H1 (cell line): ENCODE measurements around the gene TRAPPC11. TPM values are rescaled to one million over a fixed set of nuclear protein-coding genes. Genes with fewer than 3 reads are reported as not detected.
"Not testable (repeated sequence)": the region's sequence is repeated elsewhere in the genome, so short reads cannot be mapped to it uniquely, and the experiment has no call there.

Experiments used
- CTCF ChIA-PET: fragments of 300-600 bp; sonication (Branson Sonifier 250); formaldehyde crosslinking; loops from one replicate; lab custom pipeline; 2021; ENCODE audit not compliant: partially characterized antibody; lab: Charles Lee
- POLR2A ChIA-PET: fragments of 300-600 bp; sonication (Branson Sonifier 250); formaldehyde crosslinking; loops from one replicate; lab custom pipeline; 2021; ENCODE audit warnings: inconsistent platforms; ENCODE audit not compliant: partially characterized antibody; lab: Charles Lee
- DNase-seq, 2 experiments: peaks; one replicate each; pipeline versions ENCODE4 v3.0.0 to v3.0.0-alpha.2; 2010 to 2022; ENCODE audit warnings: low spot score in 2 of 2, low read depth in 1 of 2, mixed read lengths in 1 of 2
- FAIRE-seq: peaks from 2 replicates; lab custom pipeline; 2011; peaks lifted over from hg19 to GRCh38; lab: Jason Lieb, UNC
- H2AFZ ChIP-seq: 2 replicates; pipeline ENCODE4 v1.8.1; 2012; ENCODE audit warnings: low read length, inconsistent platforms
- H2AK5ac ChIP-seq: 2 replicates; pipeline ENCODE4 v1.6.1; 2013; ENCODE audit warnings: low read depth, low read length
- H2BK120ac ChIP-seq: replicated peaks from 2 replicates; pipeline ENCODE3; 2013; ENCODE audit warnings: low read depth, low read length, inconsistent platforms
- H2BK12ac ChIP-seq: 2 replicates; pipeline ENCODE4 v1.6.1; 2013; ENCODE audit warnings: low read depth, low read length
- H2BK15ac ChIP-seq: 2 replicates; pipeline ENCODE4 v1.6.1; 2013; ENCODE audit warnings: low read length
- H2BK20ac ChIP-seq: 2 replicates; pipeline ENCODE4 v1.6.1; 2013; ENCODE audit warnings: low read length
- H2BK5ac ChIP-seq: 2 replicates; pipeline ENCODE4 v1.6.1; 2013; ENCODE audit warnings: low read depth, low read length
- H3K14ac ChIP-seq: 2 replicates; pipeline ENCODE4 v1.6.1; 2013; ENCODE audit warnings: inconsistent platforms; ENCODE audit not compliant: insufficient read length
- H3K18ac ChIP-seq: 2 replicates; pipeline ENCODE4 v1.6.1; 2013; ENCODE audit warnings: low read length; ENCODE audit errors: extremely low read depth
- H3K23ac ChIP-seq: 2 replicates; pipeline ENCODE4 v1.6.1; 2013; ENCODE audit warnings: inconsistent platforms; ENCODE audit not compliant: insufficient read length
- H3K23me2 ChIP-seq: 2 replicates; pipeline ENCODE4 v1.6.1; 2013; ENCODE audit warnings: low read depth, low read length
- H3K27ac ChIP-seq: 2 replicates; pipeline ENCODE4 v1.6.1; 2011; ENCODE audit warnings: low read depth, low read length, inconsistent platforms
- H3K27me3 ChIP-seq, 4 experiments: replicated peaks in 1 of 4; 1 replicate in 1 of 4; 2 replicates in 3 of 4; pipeline versions ENCODE4 v1.6.1 to v1.8.1; 2011 to 2013; ENCODE audit warnings: low read length in 3 of 4, mild to moderate bottlenecking in 3 of 4, inconsistent platforms in 2 of 4, mixed read lengths in 2 of 4, moderate library complexity in 1 of 4; ENCODE audit not compliant: control insufficient read depth in 3 of 4, insufficient read depth in 3 of 4; ENCODE audit errors: extremely low read depth in 1 of 4
- H3K36me3 ChIP-seq, 4 experiments: 2 replicates each; pipeline versions ENCODE4 v1.6.1 to v1.8.1; 2011 to 2013; ENCODE audit warnings: mild to moderate bottlenecking in 4 of 4, low read length in 3 of 4, moderate library complexity in 2 of 4, control low read depth in 1 of 4, inconsistent platforms in 1 of 4; ENCODE audit not compliant: insufficient read depth in 4 of 4, control insufficient read depth in 2 of 4
- H3K4ac ChIP-seq: replicated peaks from 2 replicates; pipeline ENCODE3; 2013; ENCODE audit warnings: low read length, low read depth, mixed read lengths, inconsistent platforms; ENCODE audit not compliant: insufficient read length
- H3K4me1 ChIP-seq, 4 experiments: replicated peaks in 1 of 4; 1 replicate in 1 of 4; 2 replicates in 3 of 4; pipeline versions ENCODE4 v1.6.1 to v1.8.1; 2011 to 2013; ENCODE audit warnings: low read length in 3 of 4, inconsistent platforms in 2 of 4, mixed read lengths in 1 of 4; ENCODE audit not compliant: insufficient read depth in 4 of 4, control insufficient read depth in 3 of 4
- H3K4me2 ChIP-seq, 2 experiments: 2 replicates each; pipeline versions ENCODE4 v1.6.1 to v1.8.1; 2011 to 2013; ENCODE audit warnings: low read depth in 2 of 2, low read length in 2 of 2, control low read depth in 1 of 2, inconsistent platforms in 1 of 2, mild to moderate bottlenecking in 1 of 2; ENCODE audit not compliant: insufficient read depth in 1 of 2
- H3K4me3 ChIP-seq, 4 experiments: fragments of 200-600, 300-600 bp in 1 of 4; sonication (generic), shearing (Covaris generic), sonication (Bioruptor Twin) in 1 of 4; 2 replicates each; pipeline versions ENCODE4 v1.5.1 to v1.8.1; 2011 to 2016; ENCODE audit warnings: low read length in 4 of 4, low read depth in 3 of 4, control low read depth in 2 of 4, inconsistent platforms in 2 of 4, mild to moderate bottlenecking in 2 of 4, mixed read lengths in 1 of 4, moderate library complexity in 1 of 4; ENCODE audit not compliant: insufficient read depth in 2 of 4; ENCODE audit errors: extremely low read depth in 1 of 4
- H3K56ac ChIP-seq: replicated peaks from 2 replicates; pipeline ENCODE3; 2013; ENCODE audit warnings: low read depth, mild to moderate bottlenecking, mixed read lengths, low read length, inconsistent platforms; ENCODE audit not compliant: insufficient read length
- H3K79me1 ChIP-seq: 2 replicates; pipeline ENCODE4 v1.6.1; 2013; ENCODE audit warnings: low read depth, low read length, control low read depth
- H3K79me2 ChIP-seq, 2 experiments: 2 replicates each; pipeline versions ENCODE4 v1.6.1 to v1.8.1; 2012 to 2013; ENCODE audit warnings: low read length in 2 of 2, mild to moderate bottlenecking in 2 of 2, inconsistent platforms in 1 of 2; ENCODE audit not compliant: insufficient read depth in 2 of 2, control insufficient read depth in 1 of 2
- H3K9ac ChIP-seq, 4 experiments: replicated peaks in 1 of 4; 1 replicate in 1 of 4; 2 replicates in 3 of 4; pipeline versions ENCODE4 v1.6.1 to v1.8.1; 2011 to 2013; ENCODE audit warnings: low read depth in 3 of 4, low read length in 3 of 4, control low read depth in 2 of 4, mild to moderate bottlenecking in 2 of 4, moderate library complexity in 2 of 4, inconsistent platforms in 1 of 4; ENCODE audit errors: extremely low read depth in 1 of 4
- H3K9me3 ChIP-seq, 2 experiments: 2 replicates each; pipeline versions ENCODE4 v1.6.1 to v1.8.1; 2012 to 2013; ENCODE audit warnings: mild to moderate bottlenecking in 2 of 2, moderate library complexity in 2 of 2, control low read depth in 1 of 2, inconsistent platforms in 1 of 2, low read depth in 1 of 2, low read length in 1 of 2, mixed read lengths in 1 of 2; ENCODE audit not compliant: insufficient read depth in 2 of 2
- H4K20me1 ChIP-seq, 2 experiments: replicated peaks in 1 of 2; 2 replicates each; pipeline versions ENCODE3 to v1.8.1; 2011 to 2013; ENCODE audit warnings: inconsistent platforms in 2 of 2, low read length in 2 of 2, mild to moderate bottlenecking in 1 of 2; ENCODE audit not compliant: insufficient read depth in 2 of 2, control insufficient read depth in 1 of 2
- H4K5ac ChIP-seq: 2 replicates; pipeline ENCODE4 v1.6.1; 2013; ENCODE audit warnings: low read length, low read depth, mixed read lengths, inconsistent platforms; ENCODE audit not compliant: insufficient read length
- H4K8ac ChIP-seq: 2 replicates; pipeline ENCODE4 v1.8.0; 2013; ENCODE audit warnings: mild to moderate bottlenecking, moderate library complexity, low read length, inconsistent platforms; ENCODE audit not compliant: insufficient read depth; ENCODE audit errors: extremely low read depth
- H4K91ac ChIP-seq: replicated peaks from 2 replicates; pipeline ENCODE3; 2013; ENCODE audit warnings: low read length, mixed read lengths, inconsistent platforms; ENCODE audit not compliant: insufficient read length
- WGBS, 2 experiments: shearing (Covaris generic) in 1 of 2; methylation state at CpG; one replicate each; pipeline versions ENCODE4 v1.1.6 to v1.1.7; 2013 to 2015; ENCODE audit warnings: low lambda C conversion rate in 2 of 2, mixed read lengths in 2 of 2, inconsistent platforms in 1 of 2, low coverage in 1 of 2, missing lambda C conversion rate in 1 of 2; ENCODE audit not compliant: insufficient replicate concordance in 2 of 2, insufficient coverage in 1 of 2, insufficient read length in 1 of 2; ENCODE audit errors: extremely low coverage in 1 of 2, missing lambda C conversion rate in 1 of 2; 5-methylcytosine and 5-hydroxymethylcytosine counted together
- polyA plus RNA-seq, 7 experiments: library from polyadenylated mRNA; depleted of rRNA in 3 of 7; stranded (reverse) in 5 of 7; unstranded in 2 of 7; fragments of >200 nt in 5 of 7; fragments of 200-250 nt in 2 of 7; gene quantifications; 1 replicate in 5 of 7; 2 replicates in 1 of 7; 4 replicates in 1 of 7; pipeline versions ENCODE4 v1.2.1 to v1.2.3, GENCODE V29; 2011 to 2013; ENCODE audit warnings: missing spikeins in 2 of 7, mixed read lengths in 2 of 7
- total RNA-seq: library from RNA; stranded (reverse); fragmentation: NEBNext Ultra II Directional; extraction: Animal tissue kit (Norgen Biotek cat#: 25700); gene quantifications from 2 replicates; pipeline ENCODE4 v1.2.1, GENCODE V29; 2021

Gene TRAPPC11
- total and polyA plus RNA-seq, 2 of the 8 experiments (the other 6 are each of a cell fraction or from before 2014, with no cell fraction given), result 19.2 to 25.9 TPM

DNA sequence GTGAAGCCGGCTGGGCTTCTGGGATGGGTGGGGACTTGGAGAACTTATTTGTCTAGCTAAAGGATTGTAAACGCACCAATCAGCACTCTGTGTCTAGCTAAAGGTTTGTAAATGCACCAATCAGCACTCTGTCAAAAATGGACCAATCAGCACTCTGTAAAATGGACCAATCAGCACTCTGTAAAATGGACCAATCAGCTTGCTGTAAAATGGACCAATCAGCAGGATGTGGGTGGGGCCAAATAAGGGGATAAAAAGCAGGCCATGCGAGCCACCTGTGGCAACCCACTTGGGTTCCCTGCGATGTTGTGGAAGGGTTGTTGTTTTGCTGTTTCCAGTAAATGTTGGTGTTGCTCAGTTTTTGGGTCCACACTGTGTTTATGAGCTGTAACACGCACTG is 66.5 kb downstream of the TRAPPC11 start:
- H2BK120ac ChIP-seq, H2AK5ac ChIP-seq, H3K23me2 ChIP-seq, H4K8ac ChIP-seq, FAIRE-seq, H2BK12ac ChIP-seq, H3K14ac ChIP-seq, H3K4me3 ChIP-seq, H3K36me3 ChIP-seq, POLR2A ChIA-PET, H3K27ac ChIP-seq, H2AFZ ChIP-seq, H3K4ac ChIP-seq, H2BK15ac ChIP-seq, H2BK5ac ChIP-seq, H4K5ac ChIP-seq, H3K9me3 ChIP-seq, H3K4me1 ChIP-seq, DNase-seq, H3K23ac ChIP-seq, H3K9ac ChIP-seq, H4K20me1 ChIP-seq, H3K4me2 ChIP-seq, H3K79me1 ChIP-seq, H4K91ac ChIP-seq, H3K18ac ChIP-seq, CTCF ChIA-PET, H3K27me3 ChIP-seq, H3K79me2 ChIP-seq, H3K56ac ChIP-seq, H2BK20ac ChIP-seq: not testable (repeated sequence)
- 88% methylated on average over 5 of the region's 5 CpGs; no CpG with 5 or more reads in 1 of the 2 experiments for WGBS, 2 experiments
